T follicular helper cell (primary cell): Measurements from ENCODE around the gene AOAH.

Experiments
- DNase-seq: peaks from one replicate; pipeline ENCODE4 v3.0.0-alpha.2; 2020; ENCODE audit warnings: low read depth

Gene AOAH

DNA sequence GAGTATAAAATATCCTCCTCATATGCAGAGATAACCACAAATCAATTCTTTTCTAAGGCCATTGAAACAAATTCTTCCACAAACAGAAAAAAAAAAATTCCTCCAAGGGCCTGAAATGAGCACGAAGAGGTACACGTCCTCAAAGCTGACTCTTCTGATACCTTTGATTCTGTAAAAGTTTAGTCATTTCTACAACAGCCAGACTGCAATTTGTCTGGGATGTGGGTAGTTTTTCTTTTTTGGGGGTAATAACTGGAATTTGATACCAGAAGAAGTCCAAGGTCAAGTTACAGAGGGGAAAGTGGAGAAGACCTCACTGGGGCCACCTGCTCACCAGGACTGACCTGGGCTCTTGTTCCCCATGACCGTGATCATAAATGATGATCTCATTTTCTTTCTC lies 121.8 kb downstream of the AOAH start:
- no peak for DNase-seq

DNA sequence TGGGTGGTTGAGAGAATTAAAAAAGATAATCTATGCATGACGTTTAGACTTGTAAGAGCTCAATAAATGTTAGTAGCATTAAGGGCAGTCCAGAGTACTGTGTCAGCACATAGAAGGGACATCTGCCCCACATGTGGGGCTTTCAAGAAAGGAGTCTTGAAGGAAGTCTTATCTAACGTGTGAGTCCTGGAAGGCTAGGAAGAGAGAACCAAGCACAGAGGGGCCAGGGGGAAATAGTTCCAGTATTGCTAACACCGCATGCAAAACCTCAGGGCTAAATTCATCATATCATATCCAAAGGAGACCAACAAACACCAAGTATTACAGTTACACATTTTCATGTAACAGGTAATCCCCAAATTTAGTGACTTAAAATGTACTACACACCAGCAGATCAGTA lies 122.7 kb downstream of the AOAH start:
- no peak for DNase-seq

DNA sequence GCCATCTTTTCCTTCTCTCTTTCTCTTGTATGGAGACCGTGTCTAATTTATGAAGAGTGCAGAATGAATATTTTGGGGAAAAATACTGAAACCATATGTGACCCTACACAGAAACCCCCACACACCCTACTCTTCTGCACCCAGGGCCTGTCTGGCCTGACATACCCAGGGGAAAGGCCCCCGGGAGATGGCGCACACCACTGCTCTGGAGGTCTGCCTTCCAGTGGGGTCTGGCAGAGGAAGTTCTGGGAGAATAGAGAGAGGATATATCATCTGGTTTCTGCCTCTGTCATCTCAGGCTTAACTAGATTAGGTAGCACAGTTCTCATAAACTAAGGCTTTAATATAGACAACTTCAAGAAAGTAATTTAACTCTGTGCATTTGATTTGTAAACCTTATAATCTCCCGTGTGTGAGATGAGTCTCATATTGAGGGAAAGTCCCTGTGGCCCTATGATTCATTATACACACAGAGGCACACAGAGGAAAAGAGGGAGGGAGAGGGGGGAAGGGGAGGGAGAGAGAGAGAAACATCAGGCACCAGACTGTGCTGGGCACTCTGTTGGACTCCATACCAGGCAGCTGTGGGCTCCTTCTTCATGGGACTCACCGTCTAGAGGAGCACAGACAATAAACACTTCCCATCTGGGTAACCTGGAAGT lies 123.3 kb downstream of the AOAH start:
- no peak for DNase-seq

DNA sequence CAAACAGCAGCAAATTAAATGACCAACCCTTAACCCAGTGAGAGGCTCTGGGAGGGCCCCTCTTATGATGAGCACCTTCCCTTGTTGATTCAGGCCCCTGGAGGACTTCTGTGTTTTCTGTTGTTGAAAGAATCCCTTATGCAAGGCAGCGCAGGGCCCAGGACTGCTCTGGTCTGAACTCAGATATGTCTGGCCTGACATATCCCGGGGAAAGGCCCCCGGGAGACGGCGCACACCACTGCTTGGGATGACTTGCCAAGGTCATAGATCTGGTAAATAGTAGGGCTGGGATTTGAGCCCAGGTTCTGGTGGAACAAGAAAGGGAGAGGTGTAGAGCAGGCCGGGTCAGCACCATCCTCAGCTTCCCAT lies 124.0 kb downstream of the AOAH start:
- DNase-seq = no peak

DNA sequence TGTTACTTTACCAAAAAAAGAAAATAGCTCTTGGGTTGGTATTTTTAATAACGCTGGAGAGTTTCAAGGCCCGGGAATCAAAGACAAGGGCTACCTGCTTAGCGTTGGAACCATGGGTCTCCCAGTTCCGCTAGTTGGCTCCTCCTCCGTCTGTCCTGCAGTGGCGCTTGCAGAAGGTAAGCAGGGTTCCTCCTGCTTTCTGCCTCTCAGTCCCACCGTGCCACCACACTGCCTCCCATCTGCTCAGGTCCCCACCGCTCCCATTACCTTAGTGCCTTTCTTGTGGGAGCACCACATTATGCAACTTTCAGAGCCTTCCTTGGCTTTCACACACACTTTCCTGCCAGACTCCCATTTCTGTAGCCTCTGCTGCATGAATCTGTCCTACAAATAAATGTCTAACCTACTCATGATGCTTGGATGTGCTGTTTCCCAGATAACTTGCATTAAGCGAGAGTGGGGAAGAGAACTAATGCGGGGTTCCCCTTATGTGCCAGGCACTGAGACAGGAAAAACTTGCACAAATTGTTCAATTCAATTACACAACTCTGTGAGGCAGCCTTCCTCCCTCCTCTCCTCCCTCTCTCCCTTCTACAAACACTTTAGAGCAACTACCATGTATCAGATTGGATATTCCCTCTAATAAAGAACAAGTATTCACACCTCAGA lies 124.5 kb downstream of the AOAH start:
- no peak for DNase-seq

DNA sequence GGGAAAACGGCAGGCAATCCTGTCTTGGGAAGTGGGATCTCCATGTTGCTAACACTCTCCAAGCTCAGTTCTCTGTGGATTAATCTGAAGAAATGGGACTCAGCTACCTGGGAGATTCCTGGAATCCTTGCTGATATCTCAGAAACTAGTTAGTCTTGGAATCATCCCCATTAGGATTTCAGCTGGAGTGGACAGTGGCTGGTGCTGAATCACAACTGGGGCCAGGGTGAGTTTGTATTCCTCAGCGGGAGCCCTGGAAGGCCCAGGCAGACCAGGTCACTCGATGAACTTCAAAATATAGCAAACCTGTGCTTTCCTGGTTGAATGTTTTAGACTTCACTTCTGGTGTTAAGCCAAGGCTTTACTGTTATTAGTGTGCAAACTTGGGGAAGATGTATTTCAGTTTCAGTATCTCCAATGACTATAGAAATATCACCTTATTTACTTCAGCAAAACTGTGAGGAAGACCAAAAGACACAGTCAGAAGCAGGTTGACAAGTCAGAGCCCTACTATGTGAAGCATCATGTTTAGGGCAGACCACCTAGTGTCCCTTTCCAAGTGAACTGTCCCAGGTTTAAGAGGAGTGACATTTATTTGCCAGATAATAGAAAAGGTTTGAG lies 126.1 kb downstream of the AOAH start:
- no peak for DNase-seq

DNA sequence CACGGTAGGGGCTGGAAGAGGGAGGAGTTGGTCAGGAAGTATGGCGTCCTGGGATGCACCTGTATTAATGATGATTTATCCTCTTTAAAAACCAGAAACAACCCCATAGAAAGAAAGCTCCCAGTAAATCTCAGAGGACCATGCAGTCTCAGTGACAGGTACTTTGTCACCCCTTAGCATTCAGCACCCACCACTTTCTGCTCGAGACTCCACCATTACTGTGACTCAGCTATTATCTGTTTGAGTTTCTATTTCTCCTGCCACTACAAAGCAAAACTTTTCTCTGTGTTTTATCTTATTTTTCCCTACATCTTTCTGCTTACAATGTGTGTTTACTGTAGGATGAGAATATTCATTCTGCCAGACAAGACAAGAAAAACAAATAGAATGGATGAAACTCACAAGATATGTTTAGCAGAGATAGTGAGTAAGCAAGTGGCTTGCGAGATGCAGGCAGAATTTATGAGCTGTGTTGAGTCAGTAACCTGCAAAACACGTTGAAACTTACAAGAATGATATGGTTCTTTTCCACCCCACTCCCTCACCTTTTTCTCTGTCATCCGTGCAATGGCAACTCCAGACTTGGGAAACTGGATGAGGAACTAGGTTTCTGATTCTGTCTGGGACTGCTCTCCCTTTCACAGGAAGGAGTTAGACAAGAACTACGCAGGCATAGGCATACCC lies 127.1 kb downstream of the AOAH start:
- DNase-seq = no peak

DNA sequence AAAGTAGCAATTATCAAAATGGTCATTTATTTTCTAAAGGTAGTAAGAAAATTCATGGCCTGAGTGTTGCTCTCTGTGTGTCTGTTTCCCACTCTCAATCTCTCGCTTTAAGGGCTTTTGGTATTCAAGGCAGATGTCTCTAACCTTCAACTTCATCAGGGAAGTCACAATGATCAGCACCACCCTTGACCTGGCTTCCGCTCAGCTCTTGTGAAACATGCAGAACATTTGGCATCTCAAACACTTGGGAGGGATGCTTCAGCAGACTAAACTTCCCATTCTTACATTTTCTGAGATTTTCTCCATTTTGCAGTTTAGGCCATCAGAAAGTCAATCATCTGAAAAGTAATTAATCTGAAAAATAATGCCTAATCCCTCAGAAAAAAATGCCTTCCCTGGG lies 129.8 kb downstream of the AOAH start:
- DNase-seq = no peak

DNA sequence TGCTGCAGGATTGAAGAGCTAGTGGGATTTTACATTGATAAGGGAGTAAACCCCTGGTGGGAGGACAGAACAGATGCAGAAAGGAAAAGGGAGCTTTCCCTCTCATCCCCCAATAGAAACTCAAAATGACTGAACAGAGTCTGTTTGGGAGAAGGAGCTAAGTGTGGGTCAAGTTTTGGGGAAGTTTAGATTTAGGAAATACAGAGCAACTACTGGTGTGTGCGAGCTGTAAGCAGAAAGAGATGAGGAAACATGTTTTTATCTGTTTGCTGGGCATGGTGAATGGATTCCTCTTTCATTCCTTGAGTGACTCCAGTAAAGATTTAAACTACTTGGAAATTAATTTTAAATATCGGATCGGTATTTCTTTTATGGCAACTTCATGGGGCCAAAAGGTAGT lies 132.7 kb downstream of the AOAH start:
- no peak for DNase-seq

DNA sequence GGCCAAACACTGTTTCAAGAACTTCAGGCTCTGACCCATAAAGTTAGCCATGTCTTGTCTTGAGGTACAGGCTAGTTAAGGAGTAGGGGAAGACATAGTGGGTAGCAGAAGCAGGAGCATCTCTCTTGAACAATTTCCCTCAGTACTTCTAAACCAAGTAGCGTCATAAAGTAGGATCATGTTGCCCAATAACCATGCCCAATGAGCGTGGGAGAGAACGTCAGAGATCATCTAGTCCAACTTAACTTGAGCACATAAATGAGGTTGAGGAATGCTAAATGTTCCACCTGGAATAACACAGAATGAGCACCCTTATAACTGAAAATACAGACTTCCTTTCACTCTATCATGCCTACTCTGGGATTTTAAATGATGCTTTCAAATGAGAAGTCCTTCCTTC lies 134.9 kb downstream of the AOAH start:
- no peak for DNase-seq

DNA sequence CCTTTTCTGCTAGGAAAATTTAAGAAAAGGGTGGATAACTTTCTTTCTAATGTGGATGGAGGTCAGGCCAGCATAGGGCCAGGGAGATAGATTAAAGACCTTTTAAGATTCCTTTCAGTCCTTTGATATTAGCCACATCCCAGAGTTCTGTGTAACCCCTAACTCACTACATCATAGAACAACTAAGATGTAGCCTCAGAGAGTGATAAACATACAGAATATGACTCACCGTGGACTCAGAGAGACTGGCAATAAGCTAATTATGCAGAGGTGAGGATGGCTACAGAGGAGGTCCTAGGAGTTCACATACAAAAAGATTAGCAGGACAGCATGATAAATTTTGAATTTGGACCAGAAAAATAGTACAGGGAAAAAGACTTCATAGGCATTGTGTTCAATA lies 141.0 kb downstream of the AOAH start:
- no peak for DNase-seq

DNA sequence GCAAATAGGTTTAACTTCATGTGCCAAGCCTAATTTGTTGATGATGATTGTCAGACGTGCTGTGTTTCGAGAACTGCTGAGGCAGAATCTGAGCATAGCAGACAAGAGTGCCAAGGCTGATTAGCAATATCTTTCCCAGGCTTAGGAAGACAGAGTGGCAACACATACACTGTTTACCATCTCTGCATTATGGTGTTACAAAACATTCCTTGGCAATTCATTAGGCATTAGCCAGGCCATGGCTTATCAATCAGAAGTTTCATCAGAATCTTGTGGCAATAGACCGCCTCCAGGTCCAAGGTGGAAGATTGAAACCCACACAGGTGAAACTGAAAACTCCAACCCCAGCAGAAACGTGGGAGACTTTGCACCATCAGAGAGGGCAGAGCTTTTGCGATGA lies 148.5 kb downstream of the AOAH start:
- DNase-seq = no peak

DNA sequence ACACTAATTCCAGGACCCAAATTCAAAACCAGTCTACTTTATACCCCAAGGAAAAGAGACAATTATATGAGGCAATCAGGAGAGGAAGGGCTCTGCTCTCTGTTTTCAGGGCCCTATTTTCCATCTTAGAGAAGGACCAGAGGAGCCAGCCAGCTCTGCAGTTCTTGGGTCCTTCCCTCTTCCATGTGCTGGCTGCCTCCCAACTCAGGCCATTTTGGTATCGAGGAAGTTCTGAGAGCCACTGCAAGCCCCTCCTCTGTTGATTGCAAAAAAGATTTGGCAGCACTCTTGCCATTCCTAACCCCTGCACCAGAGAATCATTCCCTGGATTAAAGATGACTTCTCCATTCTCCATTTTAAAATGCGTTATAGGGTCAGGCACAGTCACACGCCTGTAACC lies 151.2 kb downstream of the AOAH start:
- no peak for DNase-seq

DNA sequence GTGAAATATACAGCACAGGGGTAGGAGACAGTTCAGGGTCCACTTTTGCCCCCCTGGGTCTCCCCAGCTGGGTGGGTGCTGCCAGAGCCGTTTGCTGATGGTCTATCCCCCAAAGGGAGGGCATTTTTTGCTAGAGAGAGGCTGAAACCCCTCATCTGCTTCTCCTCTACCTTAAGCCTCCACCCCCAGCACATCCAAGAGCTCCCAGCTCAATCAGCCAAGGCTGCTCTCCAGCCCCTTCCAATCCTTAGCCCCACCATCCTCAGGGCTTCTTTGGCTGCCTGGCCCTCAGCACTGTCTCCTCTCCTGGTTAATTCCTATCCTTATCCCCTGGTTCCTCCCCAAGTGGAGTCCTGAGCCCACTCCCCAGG lies 153.1 kb downstream of the AOAH start:
- DNase-seq = no peak

DNA sequence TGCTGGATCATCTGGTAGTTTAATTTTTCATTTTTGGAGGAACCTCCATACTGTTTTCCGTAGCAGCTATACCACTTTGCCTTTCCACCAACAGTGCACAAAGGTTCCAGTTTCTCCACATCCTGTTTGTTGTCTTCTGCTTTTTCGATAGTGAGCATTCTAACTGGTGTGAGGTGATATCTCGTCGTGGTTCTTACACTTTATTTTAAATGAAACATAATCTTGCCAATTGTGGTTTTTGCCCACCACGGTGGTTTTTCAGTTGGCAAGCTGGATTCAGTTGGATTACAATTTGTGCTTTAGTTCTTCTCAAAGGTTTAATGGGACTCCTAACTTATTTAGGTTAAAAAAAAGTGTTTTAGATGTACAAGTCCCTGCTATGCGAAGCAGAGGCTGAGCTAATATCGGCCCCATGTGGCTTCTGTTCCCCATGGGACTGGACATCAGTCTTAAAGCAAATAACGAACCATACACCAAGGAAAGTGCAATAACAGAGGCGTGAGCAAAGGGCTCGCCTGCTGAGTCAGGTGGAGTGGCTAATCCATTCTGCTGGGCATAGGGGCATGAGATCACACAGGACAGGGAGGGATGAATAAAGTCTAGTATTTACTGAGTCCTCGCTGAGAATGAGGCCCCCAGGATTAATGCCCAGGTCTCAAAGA lies 153.6 kb downstream of the AOAH start:
- no peak for DNase-seq

DNA sequence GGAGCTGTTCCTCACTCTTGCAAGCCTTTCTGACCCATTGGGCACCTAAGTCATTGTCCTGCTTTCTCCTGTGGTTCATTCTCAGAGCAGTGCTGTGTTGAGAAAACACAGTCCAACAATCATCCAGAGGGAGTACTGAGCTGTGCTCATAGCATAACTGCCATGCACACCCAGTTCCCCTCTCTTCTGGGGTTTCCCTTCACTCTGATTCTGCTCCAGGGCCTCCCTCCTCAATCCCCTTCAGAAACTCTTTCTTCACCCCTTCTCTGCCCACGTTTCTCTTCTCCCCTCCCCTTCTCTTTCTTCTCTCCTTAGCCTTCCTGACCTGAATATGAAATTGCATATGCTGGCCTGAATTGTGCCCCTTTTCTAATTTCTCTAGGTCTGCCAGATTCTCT lies 155.8 kb downstream of the AOAH start:
- DNase-seq = no peak

DNA sequence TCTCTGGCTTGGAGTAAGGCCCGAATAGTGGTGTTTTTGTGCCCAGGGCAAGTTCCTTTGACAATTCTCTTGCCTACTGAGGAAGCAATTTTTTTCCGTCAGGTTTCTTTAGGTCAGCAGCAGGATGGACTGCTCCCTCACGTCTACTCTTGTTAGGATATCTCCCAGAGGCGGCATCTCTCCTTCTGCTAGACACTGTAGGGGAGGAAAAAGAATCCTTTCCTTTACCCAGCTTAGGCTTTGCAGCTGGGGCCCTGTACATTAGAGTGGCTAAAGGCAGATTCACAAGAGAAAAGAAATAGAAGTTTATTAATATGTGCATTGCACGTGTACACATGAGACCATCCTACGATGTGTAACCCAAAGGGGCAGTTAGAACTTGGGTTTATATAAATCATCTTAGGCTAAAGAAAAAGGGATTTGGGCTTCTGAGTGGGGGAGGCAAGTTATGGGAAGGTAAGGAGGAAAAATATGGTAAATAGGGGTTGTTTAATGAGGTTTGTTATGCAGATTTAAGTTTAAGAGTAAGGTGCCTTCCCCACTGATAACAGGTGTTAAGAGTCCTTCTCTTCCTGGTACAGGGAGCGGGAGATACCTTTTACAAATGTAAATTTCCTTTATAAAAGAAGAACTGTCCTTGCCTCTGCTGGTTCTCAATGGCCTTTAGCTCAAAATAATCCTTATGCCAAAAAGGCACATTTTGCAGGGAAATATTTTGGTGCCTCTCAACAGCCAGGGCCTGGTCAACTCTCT lies 156.4 kb downstream of the AOAH start:
- DNase-seq = no peak

DNA sequence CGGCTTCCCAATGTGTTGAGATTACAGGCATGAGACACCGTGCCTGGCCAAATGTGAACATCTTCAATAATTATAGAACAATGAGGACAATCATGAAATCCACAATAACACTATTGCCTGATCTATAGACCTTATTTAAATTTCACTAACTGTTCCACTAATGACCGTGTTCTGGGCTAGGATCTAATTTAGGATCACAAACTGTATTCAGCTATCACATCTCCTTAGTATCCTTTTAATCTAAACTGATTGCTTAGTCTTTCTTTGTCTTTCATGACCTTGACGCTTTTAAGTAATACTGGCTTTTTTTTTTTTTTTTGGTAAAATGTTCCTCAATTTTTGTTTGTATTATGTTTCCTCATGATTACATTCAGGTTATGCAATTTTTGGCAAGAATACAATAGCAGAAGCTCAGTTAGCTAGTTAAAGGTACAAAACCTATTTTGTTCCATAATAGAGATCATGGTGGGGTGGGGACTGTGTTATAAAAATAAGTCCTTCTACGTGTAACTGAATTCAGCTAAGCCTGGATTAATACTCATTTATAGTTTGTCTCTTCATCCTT lies 158.4 kb downstream of the AOAH start:
- DNase-seq = no peak

DNA sequence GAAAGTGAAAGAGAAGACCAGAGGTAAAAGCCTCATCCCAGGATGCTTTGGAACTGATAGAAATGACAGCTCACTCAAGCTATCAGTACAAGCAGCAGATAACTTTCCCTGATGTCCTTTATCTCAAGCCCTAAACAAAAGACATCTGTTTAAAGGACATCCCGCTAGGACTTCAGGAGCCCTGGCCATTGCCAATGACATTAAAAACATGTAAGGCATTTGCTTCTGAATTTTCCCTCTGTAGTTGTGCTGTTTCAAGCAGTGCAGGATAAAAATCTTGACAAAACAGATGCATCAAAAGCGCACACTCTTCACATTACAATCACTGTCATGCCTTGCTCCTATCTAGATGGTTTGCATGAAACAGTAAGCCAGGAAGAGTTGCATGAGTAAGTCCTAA lies 159.8 kb downstream of the AOAH start:
- DNase-seq = no peak

DNA sequence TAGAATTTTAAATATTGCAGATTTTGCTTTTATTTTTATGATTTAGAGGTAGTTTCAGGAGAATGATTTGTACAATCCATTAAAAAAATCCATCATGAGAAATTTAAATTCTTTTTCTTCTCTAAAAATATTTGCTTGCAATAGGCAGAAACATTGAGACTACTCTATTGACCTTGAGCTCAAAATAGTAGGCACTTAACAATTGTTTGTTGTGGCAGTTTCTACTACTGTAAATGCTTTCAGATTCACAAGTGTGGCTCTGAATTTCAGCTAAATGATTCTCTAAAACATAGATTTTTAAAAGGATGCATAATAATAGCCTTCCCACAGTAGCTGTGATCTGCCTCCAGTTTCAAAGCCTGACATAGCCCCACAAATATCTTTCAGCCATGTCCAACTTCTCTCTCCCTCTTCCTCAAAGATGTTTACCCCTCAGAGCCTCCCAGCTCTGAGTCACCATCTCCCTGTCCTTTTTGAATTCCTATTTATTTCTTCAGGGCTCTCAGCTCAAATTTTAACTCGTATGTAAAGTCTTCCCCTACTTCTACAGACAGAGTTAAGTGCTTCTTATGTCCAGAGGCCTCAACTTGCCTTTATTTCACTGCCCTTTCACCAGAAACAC lies 160.5 kb downstream of the AOAH start:
- DNase-seq = no peak

DNA sequence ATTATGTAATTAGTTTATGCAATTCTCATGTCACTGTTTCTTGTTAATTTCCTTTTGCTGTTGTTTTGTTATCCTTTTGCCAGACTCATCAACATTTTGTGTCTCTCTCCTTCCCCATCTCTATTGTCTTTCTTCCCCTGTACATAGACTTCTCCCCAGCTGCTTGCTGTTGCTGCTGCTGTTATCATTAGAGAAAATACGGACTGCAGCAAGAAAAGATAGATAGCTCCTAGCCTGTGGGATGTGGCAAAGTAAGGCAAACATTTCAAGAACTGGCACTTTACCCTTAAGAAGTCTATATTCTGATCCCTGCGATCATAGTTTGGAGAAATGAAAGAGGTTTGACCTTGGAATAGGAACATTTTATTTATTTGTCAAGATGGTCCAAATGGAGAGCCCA lies 162.2 kb downstream of the AOAH start:
- DNase-seq = no peak
